HFF-Myc (cell line): Measurements from ENCODE around the gene CDKAL1.

Source experiments
- DNase-seq: peaks from one replicate; pipeline ENCODE4 v3.0.0-alpha.2; 2011; ENCODE audit warnings: low read depth; ENCODE audit errors: extremely low read depth
- H3K4me3 ChIP-seq: replicated peaks from 2 replicates; pipeline ENCODE4 v1.5.1; 2011; ENCODE audit warnings: low read depth, mild to moderate bottlenecking, control low read depth, low read length
- TF ChIP-seq, protein P1 (sequence below): IDR thresholded peaks from 2 replicates; pipeline ENCODE4 v1.5.1; 2012; ENCODE audit warnings: mild to moderate bottlenecking, low read depth, low read length, control low read depth; ENCODE audit errors: missing control alignments

CDKAL1 gene

DNA sequence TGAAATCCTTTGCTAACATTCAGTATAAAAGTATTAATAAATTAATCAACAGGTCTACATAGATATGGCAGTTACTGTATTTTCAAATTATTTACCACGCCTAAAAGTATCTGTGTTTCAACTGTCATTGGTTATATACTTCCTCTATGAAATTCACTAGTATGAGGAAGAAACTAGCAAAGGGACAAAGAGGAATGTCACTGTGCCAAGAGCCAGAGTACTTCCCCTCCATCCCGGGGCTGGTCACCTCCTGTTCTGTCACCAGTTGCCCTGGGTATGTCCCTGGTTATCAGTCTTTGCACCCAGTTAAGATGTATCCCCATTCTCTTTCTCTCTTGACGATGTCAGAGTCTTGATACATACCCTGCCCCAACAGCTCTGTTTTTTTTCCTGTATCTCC is 582.5 kb downstream of the CDKAL1 start:
- no peak for DNase-seq
- TF ChIP-seq, protein P1, sequence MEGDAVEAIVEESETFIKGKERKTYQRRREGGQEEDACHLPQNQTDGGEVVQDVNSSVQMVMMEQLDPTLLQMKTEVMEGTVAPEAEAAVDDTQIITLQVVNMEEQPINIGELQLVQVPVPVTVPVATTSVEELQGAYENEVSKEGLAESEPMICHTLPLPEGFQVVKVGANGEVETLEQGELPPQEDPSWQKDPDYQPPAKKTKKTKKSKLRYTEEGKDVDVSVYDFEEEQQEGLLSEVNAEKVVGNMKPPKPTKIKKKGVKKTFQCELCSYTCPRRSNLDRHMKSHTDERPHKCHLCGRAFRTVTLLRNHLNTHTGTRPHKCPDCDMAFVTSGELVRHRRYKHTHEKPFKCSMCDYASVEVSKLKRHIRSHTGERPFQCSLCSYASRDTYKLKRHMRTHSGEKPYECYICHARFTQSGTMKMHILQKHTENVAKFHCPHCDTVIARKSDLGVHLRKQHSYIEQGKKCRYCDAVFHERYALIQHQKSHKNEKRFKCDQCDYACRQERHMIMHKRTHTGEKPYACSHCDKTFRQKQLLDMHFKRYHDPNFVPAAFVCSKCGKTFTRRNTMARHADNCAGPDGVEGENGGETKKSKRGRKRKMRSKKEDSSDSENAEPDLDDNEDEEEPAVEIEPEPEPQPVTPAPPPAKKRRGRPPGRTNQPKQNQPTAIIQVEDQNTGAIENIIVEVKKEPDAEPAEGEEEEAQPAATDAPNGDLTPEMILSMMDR: no peak
- no peak overlapping the region for H3K4me3 ChIP-seq

DNA sequence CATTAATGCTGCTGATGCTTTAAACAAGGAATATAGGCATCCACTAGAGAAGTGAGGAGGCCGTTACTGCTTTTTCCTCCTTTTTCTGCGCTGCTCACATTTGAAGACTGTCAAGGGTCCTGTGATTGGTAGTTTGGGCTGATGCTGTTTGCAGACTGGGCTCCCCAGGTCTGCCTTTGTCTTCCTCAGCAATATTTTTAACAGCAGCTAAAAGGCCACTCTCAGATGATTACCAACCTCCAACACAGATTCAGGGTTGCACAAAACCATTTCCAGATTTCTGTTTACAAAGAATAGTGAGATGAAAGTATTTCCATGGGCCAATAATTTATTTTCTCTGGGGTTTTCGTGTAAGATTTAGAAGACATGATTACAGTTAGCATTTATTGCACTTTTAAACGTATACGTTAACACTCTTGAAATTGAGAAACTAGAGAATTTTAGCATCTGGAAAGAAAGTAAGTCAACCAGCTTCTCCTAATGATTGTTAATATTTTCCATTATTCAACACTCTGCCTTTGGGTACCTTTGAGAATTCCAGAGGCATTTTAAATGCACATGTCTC is 584.0 kb downstream of the CDKAL1 start:
- no peak for DNase-seq

DNA sequence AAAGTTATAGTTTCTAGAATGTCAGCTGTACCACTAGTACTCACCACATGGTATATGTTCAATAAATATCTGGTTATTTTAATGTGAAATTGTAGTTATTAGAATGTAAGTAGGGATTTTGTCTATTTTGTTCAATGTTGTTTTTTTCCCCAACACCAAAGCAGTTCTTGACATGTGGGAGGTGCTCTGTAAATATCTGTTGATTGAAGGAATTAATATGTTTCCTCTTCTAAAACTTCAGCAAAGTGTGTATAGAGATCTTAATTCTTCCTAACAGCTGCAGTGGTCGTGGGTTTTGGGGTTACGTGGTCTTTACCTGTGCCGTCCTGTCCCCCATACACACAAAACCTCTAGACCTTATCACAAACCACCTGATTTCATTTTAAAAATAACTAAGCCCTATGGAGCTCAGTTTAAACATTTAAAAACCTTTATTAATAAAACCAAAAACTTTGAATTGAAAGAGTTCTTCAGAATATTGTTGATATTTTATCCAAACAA is 587.4 kb downstream of the CDKAL1 start:
- TF ChIP-seq, protein P1: no peak
- no peak overlapping the region for H3K4me3 ChIP-seq
- no peak for DNase-seq

More for the DNA sequence above, 584.0 kb downstream of the CDKAL1 start:
- no peak overlapping the region for H3K4me3 ChIP-seq
- TF ChIP-seq, protein P1: no peak

DNA sequence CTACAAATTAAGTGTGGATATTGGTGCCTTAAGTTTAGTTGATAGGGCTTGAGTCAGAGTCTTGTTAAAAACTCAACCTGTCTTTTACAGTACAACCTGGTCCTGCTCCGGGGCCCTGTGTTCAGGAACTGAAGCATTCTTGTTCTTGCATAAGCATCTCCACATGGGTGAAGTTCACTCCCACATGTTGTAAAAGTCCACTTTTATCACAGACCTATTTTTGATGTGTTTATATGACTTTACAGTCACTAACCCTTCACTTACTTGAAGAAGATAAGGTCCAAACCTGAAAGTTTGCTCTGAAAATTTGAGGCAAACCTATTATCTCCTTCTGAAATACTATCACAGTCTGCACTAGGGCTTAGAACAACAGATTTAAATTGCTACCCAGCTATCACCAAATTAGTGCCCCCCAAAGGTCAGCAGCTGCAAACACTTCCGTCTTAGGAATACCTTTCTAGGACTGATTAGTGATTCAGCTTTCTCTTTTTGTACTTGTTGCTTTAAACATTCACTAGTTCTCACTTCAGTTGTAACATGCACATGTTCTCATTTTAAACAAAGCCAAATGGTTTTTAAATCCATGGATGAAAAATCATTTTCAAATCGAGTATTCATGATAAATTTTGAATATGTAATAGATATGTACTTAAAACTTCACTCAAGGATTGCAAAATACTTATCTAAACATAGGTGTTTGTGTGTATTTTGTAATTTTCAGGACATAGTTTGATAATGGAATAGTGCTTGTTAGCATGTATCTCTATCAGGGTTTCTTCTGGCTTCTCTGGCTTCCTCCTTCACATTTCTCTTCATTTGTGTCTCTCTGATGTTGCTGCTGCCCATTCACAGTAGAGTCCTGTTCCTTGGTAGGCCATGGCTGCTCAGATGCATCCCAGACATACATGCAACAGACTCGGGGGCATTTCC is 589.5 kb downstream of the CDKAL1 start:
- TF ChIP-seq, protein P1: no peak
- DNase-seq: no peak
- no peak overlapping the region for H3K4me3 ChIP-seq

DNA sequence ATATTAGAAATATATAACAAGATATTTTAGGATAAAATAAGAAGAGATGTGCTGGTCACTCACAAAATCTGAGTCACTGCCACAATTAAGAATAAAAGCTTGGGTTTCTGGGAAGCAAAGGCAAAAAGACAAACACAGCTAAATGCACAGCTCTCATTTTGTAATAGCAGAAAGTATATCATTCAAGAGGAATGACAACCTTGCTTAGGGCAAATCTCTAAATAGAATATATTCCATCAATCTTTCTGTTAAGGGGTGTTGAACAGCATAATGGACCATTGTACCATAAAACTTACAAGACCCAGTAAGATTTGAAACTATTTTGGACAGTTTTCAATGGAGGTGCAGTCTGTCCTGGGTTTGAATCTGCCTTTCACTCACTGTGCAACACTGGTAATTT is 594.3 kb downstream of the CDKAL1 start:
- TF ChIP-seq, protein P1: no peak
- no peak for DNase-seq
- H3K4me3 ChIP-seq: no peak overlapping the region

GRCh38 chr6:21131406-21131805 is 597.1 kb downstream of the CDKAL1 start:
- TF ChIP-seq, protein P1: no peak
- DNase-seq: no peak
- no peak overlapping the region for H3K4me3 ChIP-seq
